Mesenchymal stem cell (in vitro differentiated cells and primary cell): ENCODE measurements around the gene CCDC92B.

Source experiments
- DNase-seq: peaks from one replicate; pipeline ENCODE4 v3.0.0-alpha.2; 2013
- H2AFZ ChIP-seq: one replicate; pipeline ENCODE4 v1.6.1; 2013; ENCODE audit warnings: low read depth, mild to moderate bottlenecking, control low read depth, inconsistent platforms, low read length, moderate library complexity
- H2AK5ac ChIP-seq: 2 replicates; pipeline ENCODE4 v1.6.1; 2013; ENCODE audit warnings: low read length, moderate library complexity, mild to moderate bottlenecking, inconsistent platforms; ENCODE audit not compliant: severe bottlenecking
- H2BK120ac ChIP-seq: one replicate; pipeline ENCODE4 v1.6.1; 2013; ENCODE audit warnings: low read depth, mild to moderate bottlenecking, inconsistent platforms, low read length, moderate library complexity
- H2BK12ac ChIP-seq, 2 experiments: one replicate each; pipeline ENCODE4 v1.6.1; 2013; ENCODE audit warnings: inconsistent platforms in 2 of 2, low read length in 2 of 2, mild to moderate bottlenecking in 2 of 2, moderate library complexity in 2 of 2, control low read depth in 1 of 2
- H2BK15ac ChIP-seq: one replicate; pipeline ENCODE4 v1.6.1; 2013; ENCODE audit warnings: mild to moderate bottlenecking, low read depth, inconsistent platforms; ENCODE audit not compliant: poor library complexity, severe bottlenecking
- H2BK5ac ChIP-seq: 2 replicates; pipeline ENCODE4 v1.6.1; 2013; ENCODE audit warnings: low read depth, mild to moderate bottlenecking, low read length, control low read depth, inconsistent platforms; ENCODE audit not compliant: poor library complexity, severe bottlenecking
- H3K14ac ChIP-seq, 2 experiments: one replicate each; pipeline ENCODE4 v1.6.1; 2013; ENCODE audit warnings: inconsistent platforms in 2 of 2, low read length in 2 of 2, control low read depth in 1 of 2, mild to moderate bottlenecking in 1 of 2, moderate library complexity in 1 of 2
- H3K18ac ChIP-seq, 2 experiments: one replicate each; pipeline ENCODE4 v1.6.1; 2013; ENCODE audit warnings: inconsistent platforms in 2 of 2, low read length in 2 of 2, control low read depth in 1 of 2, low read depth in 1 of 2, mild to moderate bottlenecking in 1 of 2
- H3K23ac ChIP-seq, 2 experiments: one replicate each; pipeline ENCODE4 v1.6.1; 2013; ENCODE audit warnings: inconsistent platforms in 2 of 2, low read length in 2 of 2, mild to moderate bottlenecking in 2 of 2, moderate library complexity in 2 of 2, control low read depth in 1 of 2
- H3K27ac ChIP-seq: 2 replicates; pipeline ENCODE4 v1.5.1; 2013; ENCODE audit warnings: mild to moderate bottlenecking, moderate library complexity, low read length, control low read depth, inconsistent platforms; ENCODE audit not compliant: poor library complexity, severe bottlenecking
- H3K27me3 ChIP-seq, 2 experiments: 2 replicates each; pipeline versions ENCODE4 v1.6.1 to v1.7.0; 2013; ENCODE audit warnings: low read length in 2 of 2, mild to moderate bottlenecking in 2 of 2, moderate library complexity in 2 of 2, control low read depth in 1 of 2, inconsistent platforms in 1 of 2; ENCODE audit not compliant: control insufficient read depth in 1 of 2, insufficient read depth in 1 of 2
- H3K36me3 ChIP-seq, 2 experiments: 2 replicates each; pipeline versions ENCODE4 v1.6.1 to v1.7.0; 2013; ENCODE audit warnings: low read length in 2 of 2, control low read depth in 1 of 2, inconsistent platforms in 1 of 2, low read depth in 1 of 2, mild to moderate bottlenecking in 1 of 2; ENCODE audit not compliant: insufficient read depth in 2 of 2, control insufficient read depth in 1 of 2
- H3K4ac ChIP-seq, 2 experiments: one replicate each; pipeline ENCODE4 v1.6.1; 2013; ENCODE audit warnings: inconsistent platforms in 2 of 2, low read length in 2 of 2, mild to moderate bottlenecking in 2 of 2, moderate library complexity in 2 of 2, control low read depth in 1 of 2, low read depth in 1 of 2
- H3K4me1 ChIP-seq: 2 replicates; pipeline ENCODE4 v1.6.1; 2013; ENCODE audit warnings: low read depth, low read length, control low read depth; ENCODE audit not compliant: control insufficient read depth, insufficient read depth
- H3K4me2 ChIP-seq: 2 replicates; pipeline ENCODE4 v1.6.1; 2013; ENCODE audit warnings: low read length, mild to moderate bottlenecking, inconsistent platforms; ENCODE audit not compliant: poor library complexity, severe bottlenecking
- H3K4me3 ChIP-seq, 2 experiments: 2 replicates each; pipeline versions ENCODE4 v1.5.1 to v1.7.0; 2013; ENCODE audit warnings: low read length in 2 of 2, mild to moderate bottlenecking in 2 of 2, control low read depth in 1 of 2, low read depth in 1 of 2; ENCODE audit not compliant: insufficient read depth in 1 of 2
- H3K79me1 ChIP-seq: replicated peaks from 2 replicates; pipeline ENCODE4 v1.6.1; 2013; ENCODE audit warnings: mild to moderate bottlenecking, control low read depth, low read length, inconsistent platforms; ENCODE audit not compliant: poor library complexity, severe bottlenecking
- H3K9ac ChIP-seq: 2 replicates; pipeline ENCODE4 v1.7.0; 2013; ENCODE audit warnings: mild to moderate bottlenecking, low read length, moderate library complexity
- H3K9me3 ChIP-seq: 2 replicates; pipeline ENCODE4 v1.7.0; 2013; ENCODE audit warnings: mild to moderate bottlenecking, low read length; ENCODE audit not compliant: control insufficient read depth
- H4K8ac ChIP-seq: one replicate; pipeline ENCODE4 v1.6.1; 2013; ENCODE audit warnings: inconsistent platforms, mild to moderate bottlenecking, low read length, moderate library complexity
- H4K91ac ChIP-seq: one replicate; pipeline ENCODE4 v1.6.1; 2013; ENCODE audit warnings: mild to moderate bottlenecking, low read length, inconsistent platforms
- WGBS: methylation state at CpG from one replicate; pipeline ENCODE4 v1.1.7; 2013; ENCODE audit warnings: mixed read lengths; 5-methylcytosine and 5-hydroxymethylcytosine counted together

CCDC92B gene

DNA sequence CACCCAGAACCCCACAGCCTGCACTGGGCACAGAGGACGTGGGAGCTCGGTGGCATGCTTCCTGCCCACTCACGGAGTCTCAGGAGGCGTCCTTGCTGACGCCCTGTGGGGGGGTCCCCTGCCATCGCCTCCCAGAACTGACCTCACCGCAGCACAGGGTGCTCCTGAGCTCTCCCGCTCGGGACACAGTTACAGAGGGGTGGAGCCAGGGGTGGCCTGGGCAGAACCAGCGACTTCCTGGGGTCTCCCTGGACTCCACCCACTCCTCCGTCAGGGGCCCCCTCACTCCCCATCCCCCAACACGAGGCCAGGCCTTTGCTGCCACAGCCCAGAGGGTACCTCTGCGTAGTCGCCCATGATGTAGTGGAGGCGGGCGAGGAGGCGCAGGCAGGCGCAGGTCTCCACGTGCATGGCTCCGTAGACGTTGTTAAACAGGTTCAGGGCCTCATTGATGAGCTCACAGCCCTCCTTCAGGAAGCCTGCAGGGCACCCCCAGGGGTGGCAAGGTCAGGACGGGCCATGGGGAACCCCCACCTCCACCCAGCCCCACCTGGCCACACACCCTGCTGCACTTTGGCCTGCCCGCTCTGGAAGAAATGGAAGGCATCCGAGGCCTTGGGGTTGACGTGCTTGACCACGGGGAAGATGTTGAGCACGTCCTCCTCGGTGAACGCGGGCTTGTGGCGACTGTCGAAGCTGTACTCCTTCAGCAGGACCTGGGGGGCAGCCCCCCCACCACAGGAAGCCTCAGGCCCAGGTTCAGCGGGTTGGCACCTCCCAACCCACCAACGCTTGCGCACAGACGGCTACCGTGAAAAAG, 55.7 kb downstream of the CCDC92B start:
- no peak overlapping the region for H2BK15ac ChIP-seq
- H3K9ac ChIP-seq: no peak overlapping the region
- H4K8ac ChIP-seq: no peak overlapping the region
- H3K36me3 ChIP-seq: peaks cover 48 to 95% of the 10 kb centered on the region in 2 experiments
- no peak overlapping the region for H3K4me2 ChIP-seq
- peaks cover 12% of the 10 kb centered on the region for H3K4me1 ChIP-seq
- H4K91ac ChIP-seq: no peak overlapping the region
- H2AK5ac ChIP-seq: no peak overlapping the region
- no peak overlapping the region for H3K14ac ChIP-seq
- no peak overlapping the region for H3K27ac ChIP-seq
- H2BK120ac ChIP-seq: no peak overlapping the region
- H2BK12ac ChIP-seq: no peak overlapping the region
- peaks cover 21% of the 10 kb centered on the region for H3K79me1 ChIP-seq
- H2AFZ ChIP-seq: no peak overlapping the region
- H3K27me3 ChIP-seq: no peaks in the 10 kb centered on the region
- no peak overlapping the region for H3K23ac ChIP-seq
- 96% methylated on average over 37 of the region's 37 CpGs for WGBS
- no peak overlapping the region for H3K4me3 ChIP-seq
- no peak for DNase-seq
- H2BK5ac ChIP-seq: no peak overlapping the region
- H3K4ac ChIP-seq: no peak overlapping the region
- no peaks in the 10 kb centered on the region for H3K9me3 ChIP-seq
- H3K18ac ChIP-seq: no peak overlapping the region

DNA sequence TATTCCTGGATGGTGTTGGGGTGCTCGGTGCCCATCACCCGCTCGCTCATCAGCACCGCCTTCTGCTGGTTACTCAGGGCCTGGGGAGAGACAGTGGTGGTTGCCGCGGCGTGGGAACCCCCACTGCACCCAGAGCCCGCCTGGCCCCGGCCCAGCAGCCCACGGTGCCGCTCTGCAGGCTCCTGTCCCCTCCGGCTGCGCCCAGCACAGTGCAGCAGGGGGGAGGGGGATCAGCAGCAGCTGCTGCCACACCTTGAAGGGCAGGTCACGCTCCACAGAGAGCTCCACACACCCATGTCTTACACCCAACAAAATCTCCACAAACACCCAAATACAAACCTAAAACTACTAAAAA, 56.7 kb downstream of the CCDC92B start:
- Histone ChIP-seq H3K79me1 (peaks cover 15% of the 10 kb centered on the region), H3K36me3 (peaks cover 40 to 87% of the 10 kb centered on the region in 2 experiments), H3K9ac (no peak overlapping the region), H3K27ac (no peak overlapping the region), H2BK15ac (no peak overlapping the region), H3K4ac (no peak overlapping the region), H2AK5ac (no peak overlapping the region), H2AFZ (no peak overlapping the region), H3K4me1 (peaks cover 14% of the 10 kb centered on the region), H2BK120ac (no peak overlapping the region), H4K91ac (peak overlapping the region; percentile 28), H4K8ac (no peak overlapping the region), H3K27me3 (no peaks in the 10 kb centered on the region), H3K4me3 (peak overlapping the region in 1 of 2 experiments; percentile 26), H2BK12ac (no peak overlapping the region), H3K23ac (no peak overlapping the region), H3K18ac (no peak overlapping the region), H2BK5ac (no peak overlapping the region), H3K9me3 (no peaks in the 10 kb centered on the region), H3K14ac (no peak overlapping the region), H3K4me2 (no peak overlapping the region)
- DNase-seq: no peak
- WGBS: 95% methylated on average over 6 of the region's 14 CpGs

DNA sequence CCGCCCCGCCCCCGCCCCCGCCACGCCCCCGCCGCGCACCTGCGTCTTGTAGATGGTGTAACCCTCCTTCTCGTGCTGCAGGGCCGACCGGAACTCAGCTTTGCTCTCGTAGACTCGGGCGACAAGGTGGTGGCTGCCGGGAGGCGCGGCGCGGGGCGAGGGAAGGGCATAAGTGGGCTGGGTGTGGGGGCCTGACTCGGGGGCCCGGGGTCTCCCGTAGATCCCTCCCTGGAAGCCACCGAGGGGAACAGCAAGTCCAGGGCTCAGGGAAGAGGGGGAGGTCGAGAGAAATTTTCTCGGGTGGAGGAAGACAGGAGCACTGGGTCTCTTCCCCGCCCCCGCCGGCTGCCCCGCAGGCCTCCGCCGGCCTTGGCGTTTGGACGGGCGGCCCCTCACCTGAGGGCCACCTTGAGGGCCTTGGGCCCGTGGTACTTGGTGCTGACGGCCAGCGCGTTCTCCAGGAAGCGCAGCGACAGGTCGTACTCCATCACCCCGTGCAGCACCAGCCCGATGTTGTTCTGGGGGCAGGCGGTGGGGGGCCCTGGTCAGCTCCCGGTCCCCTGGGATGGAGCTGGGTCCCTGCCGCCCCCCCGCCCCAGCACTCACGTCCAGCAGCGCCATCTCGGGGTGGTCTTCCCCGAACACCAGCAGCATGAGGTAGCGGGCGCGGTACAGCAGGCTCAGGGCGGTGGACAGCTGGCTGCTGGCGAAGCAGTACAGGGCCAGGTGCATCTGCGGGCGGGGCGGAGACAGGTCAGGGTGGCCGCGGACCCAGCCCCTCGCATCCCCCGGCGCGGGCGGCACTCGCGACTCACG, 57.3 kb downstream of the CCDC92B start:
- H2AFZ ChIP-seq: no peak overlapping the region
- H3K14ac ChIP-seq: no peak overlapping the region
- H2BK5ac ChIP-seq: no peak overlapping the region
- no peak overlapping the region for H2BK15ac ChIP-seq
- H2BK120ac ChIP-seq: no peak overlapping the region
- H3K4ac ChIP-seq: no peak overlapping the region
- H3K79me1 ChIP-seq: peaks cover 12% of the 10 kb centered on the region
- no peaks in the 10 kb centered on the region for H3K9me3 ChIP-seq
- no peak overlapping the region for H3K4me3 ChIP-seq
- no peak overlapping the region for H3K23ac ChIP-seq
- no peak overlapping the region for H2AK5ac ChIP-seq
- H3K4me2 ChIP-seq: no peak overlapping the region
- WGBS: 95% methylated on average over 66 of the region's 71 CpGs
- H3K27me3 ChIP-seq: no peaks in the 10 kb centered on the region
- peaks cover 34 to 82% of the 10 kb centered on the region in 2 experiments for H3K36me3 ChIP-seq
- H2BK12ac ChIP-seq: no peak overlapping the region
- DNase-seq: no peak
- no peak overlapping the region for H3K9ac ChIP-seq
- peak overlapping the region; percentile 28 for H4K91ac ChIP-seq
- no peak overlapping the region for H4K8ac ChIP-seq
- H3K27ac ChIP-seq: no peak overlapping the region
- no peak overlapping the region for H3K18ac ChIP-seq
- H3K4me1 ChIP-seq: peaks cover 14% of the 10 kb centered on the region
